ENCODE data around the gene NUBP2.

The NUBP2 gene

DNA sequence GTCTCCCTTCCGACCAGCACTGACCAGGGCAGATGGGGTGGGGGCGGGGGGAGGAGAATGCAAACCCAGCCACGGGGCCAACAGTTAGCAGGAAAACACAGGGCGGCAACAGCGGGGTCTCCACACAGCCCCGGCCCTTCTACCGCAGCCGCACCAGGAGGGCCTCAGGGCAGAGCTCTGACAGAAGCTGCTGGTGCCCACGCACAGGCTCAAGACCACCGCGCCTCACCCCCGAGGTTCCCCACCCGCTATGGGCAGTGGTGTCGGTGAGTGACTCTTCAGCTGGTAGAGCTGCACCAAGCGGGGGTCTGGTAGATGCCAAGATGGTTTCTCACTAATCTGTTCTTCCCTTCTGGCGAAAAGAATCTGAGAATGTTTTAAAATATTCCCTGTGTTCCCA lies 27.8 kb downstream of the NUBP2 start:
- Histone ChIP-seq H3K27me3 (ENCODE audit: insufficient read depth, low read length) (no peaks in the 10 kb centered on the region), H3K4me1 (ENCODE audit: control insufficient read depth in 1 of 2, insufficient read depth in 2 of 2, low read length in 2 of 2) (no peaks in the 10 kb centered on the region), H2BK120ac (ENCODE audit: insufficient read depth, low read length, poor library complexity) (no peak overlapping the region), H3K18ac (ENCODE audit: low read length) (no peak overlapping the region), H3K79me2 (ENCODE audit: control insufficient read depth, insufficient read depth, low read length, poor library complexity) (no peaks in the 10 kb centered on the region), H3K9me3 (ENCODE audit: insufficient read depth, low read depth, low read length) (peaks cover 4% of the 10 kb centered on the region), H3K79me1 (ENCODE audit: low read length) (no peaks in the 10 kb centered on the region), H4K12ac (ENCODE audit: low read depth, low read length) (no peak overlapping the region), H3K36me3 (ENCODE audit: control insufficient read depth in 1 of 2, insufficient read depth in 2 of 2, low read length in 2 of 2) (peaks cover 25 to 31% of the 10 kb centered on the region in 2 experiments), H3K4me3 (ENCODE audit: low read depth, low read length) (no peak overlapping the region), H3K23ac (ENCODE audit: low read length) (no peak overlapping the region), H2AK5ac (ENCODE audit: low read length) (no peak overlapping the region), H2BK12ac (ENCODE audit: low read length) (no peak overlapping the region), H4K8ac (ENCODE audit: low read depth, low read length) (no peak overlapping the region), H3K4ac (ENCODE audit: low read depth, low read length) (no peak overlapping the region), H3K14ac (ENCODE audit: low read length) (no peak overlapping the region), H4K91ac (ENCODE audit: low read depth, low read length) (no peak overlapping the region), H3K27ac (ENCODE audit: low read depth, low read length) (no peak overlapping the region), H2AFZ (ENCODE audit: insufficient read depth, low read length, poor library complexity) (no peak overlapping the region), H2BK5ac (ENCODE audit: low read depth, low read length, poor library complexity) (no peak overlapping the region), H3K4me2 (ENCODE audit: low read length) (no peak overlapping the region), H3K9ac (ENCODE audit: low read length) (no peak overlapping the region)
- no peak for DNase-seq
- WGBS (ENCODE audit: extremely low coverage, insufficient coverage, insufficient read length), result no CpG with 5 or more reads among the region's 16 CpGs

- no peak overlapping the region for H4K8ac ChIP-seq (ENCODE audit: low read depth, low read length)
- H2BK120ac ChIP-seq (ENCODE audit: insufficient read depth, low read length, poor library complexity), result no peak overlapping the region
- H3K4me2 ChIP-seq (ENCODE audit: low read length), result no peak overlapping the region
- no peaks in the 10 kb centered on the region for H3K4me1 ChIP-seq (ENCODE audit: control insufficient read depth in 1 of 2, insufficient read depth in 2 of 2, low read length in 2 of 2)
- H3K27me3 ChIP-seq (ENCODE audit: insufficient read depth, low read length), result no peaks in the 10 kb centered on the region
- no peak overlapping the region for H3K18ac ChIP-seq (ENCODE audit: low read length)
- H3K9me3 ChIP-seq (ENCODE audit: insufficient read depth, low read depth, low read length), result peaks cover 3% of the 10 kb centered on the region
- H3K79me2 ChIP-seq (ENCODE audit: control insufficient read depth, insufficient read depth, low read length, poor library complexity), result no peaks in the 10 kb centered on the region
- H4K12ac ChIP-seq (ENCODE audit: low read depth, low read length), result no peak overlapping the region
- peak overlapping the region; percentile 36 for H3K4me3 ChIP-seq (ENCODE audit: low read depth, low read length)
- H3K27ac ChIP-seq (ENCODE audit: low read depth, low read length), result no peak overlapping the region
- peaks cover 34 to 42% of the 10 kb centered on the region in 2 experiments for H3K36me3 ChIP-seq (ENCODE audit: control insufficient read depth in 1 of 2, insufficient read depth in 2 of 2, low read length in 2 of 2)
- no CpG with 5 or more reads among the region's 17 CpGs for WGBS (ENCODE audit: extremely low coverage, insufficient coverage, insufficient read length)
- H4K91ac ChIP-seq (ENCODE audit: low read depth, low read length), result no peak overlapping the region
- no peak overlapping the region for H3K9ac ChIP-seq (ENCODE audit: low read length)
- no peak overlapping the region for H3K4ac ChIP-seq (ENCODE audit: low read depth, low read length)
- H3K14ac ChIP-seq (ENCODE audit: low read length), result no peak overlapping the region
- no peak overlapping the region for H3K23ac ChIP-seq (ENCODE audit: low read length)
- H2BK12ac ChIP-seq (ENCODE audit: low read length), result no peak overlapping the region
- no peak overlapping the region for H2BK5ac ChIP-seq (ENCODE audit: low read depth, low read length, poor library complexity)
- no peak overlapping the region for H2AFZ ChIP-seq (ENCODE audit: insufficient read depth, low read length, poor library complexity)
- H2AK5ac ChIP-seq (ENCODE audit: low read length), result no peak overlapping the region
- DNase-seq, result peak; percentile 40 to 41
- no peaks in the 10 kb centered on the region for H3K79me1 ChIP-seq (ENCODE audit: low read length)
Measured at GRCh38 chr16:1812732-1813163, 30.0 kb downstream of the NUBP2 start.

GRCh38 chr16:1815461-1815860 lies 32.7 kb downstream of the NUBP2 start:
- Histone ChIP-seq H3K14ac (ENCODE audit: low read length) (no peak overlapping the region), H3K27me3 (ENCODE audit: insufficient read depth, low read length) (no peaks in the 10 kb centered on the region)

DNA sequence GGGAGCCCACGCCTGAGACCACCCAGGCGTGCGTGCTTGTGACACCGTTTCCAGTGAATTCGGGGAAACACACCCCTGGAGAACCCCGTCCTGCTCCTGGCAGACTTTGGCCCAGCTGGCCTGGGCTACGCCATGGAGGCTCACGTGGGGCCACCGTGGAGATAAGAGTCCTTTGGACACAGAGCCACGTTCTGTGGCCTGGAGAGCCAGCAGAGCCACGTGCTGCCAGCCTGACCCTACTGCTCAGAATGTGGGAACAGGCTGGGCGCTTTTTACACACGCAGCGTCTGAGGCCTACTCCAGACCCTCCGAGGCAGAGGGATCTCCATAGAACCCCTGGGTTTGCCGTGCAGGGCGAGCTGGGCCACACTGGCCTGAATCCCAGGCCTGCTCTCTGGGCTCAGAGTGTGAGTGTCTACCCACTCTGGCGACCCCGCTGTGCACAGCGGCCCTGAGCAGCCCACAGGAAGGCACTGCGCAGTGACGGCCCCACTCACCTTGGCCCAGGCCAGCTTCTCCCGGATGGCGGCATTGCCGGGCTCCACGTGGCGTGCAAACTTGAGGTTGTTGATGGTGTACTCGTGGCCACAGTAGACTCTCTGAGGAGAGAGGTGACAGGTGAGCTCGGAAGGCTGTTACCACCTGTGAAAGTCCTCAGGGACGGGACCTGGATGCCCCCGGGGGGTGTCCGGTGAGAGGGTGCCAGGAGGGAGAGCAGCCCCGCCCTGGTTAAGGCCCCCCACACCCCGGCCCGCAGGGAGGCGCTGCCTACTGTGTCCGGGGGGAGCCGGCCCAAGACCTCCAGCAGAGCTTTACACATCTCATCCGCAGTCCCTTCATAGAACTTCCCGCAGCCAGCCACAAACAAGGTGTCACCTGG lies 33.9 kb downstream of the NUBP2 start:
- no peak overlapping the region for H3K9ac ChIP-seq (ENCODE audit: low read length)
- H3K79me1 ChIP-seq (ENCODE audit: low read length), result no peaks in the 10 kb centered on the region
- no CpG with 5 or more reads among the region's 40 CpGs for WGBS (ENCODE audit: extremely low coverage, insufficient coverage, insufficient read length)
- no peaks in the 10 kb centered on the region for H3K27me3 ChIP-seq (ENCODE audit: insufficient read depth, low read length)
- H3K79me2 ChIP-seq (ENCODE audit: control insufficient read depth, insufficient read depth, low read length, poor library complexity), result no peaks in the 10 kb centered on the region
- H3K9me3 ChIP-seq (ENCODE audit: insufficient read depth, low read depth, low read length), result no peaks in the 10 kb centered on the region
- no peak overlapping the region for H3K23ac ChIP-seq (ENCODE audit: low read length)
- DNase-seq, result no peak
- H2BK12ac ChIP-seq (ENCODE audit: low read length), result no peak overlapping the region
- no peak overlapping the region for H4K12ac ChIP-seq (ENCODE audit: low read depth, low read length)
- H2BK120ac ChIP-seq (ENCODE audit: insufficient read depth, low read length, poor library complexity), result no peak overlapping the region
- no peak overlapping the region for H3K18ac ChIP-seq (ENCODE audit: low read length)
- no peak overlapping the region for H3K4me2 ChIP-seq (ENCODE audit: low read length)
- no peak overlapping the region for H2AK5ac ChIP-seq (ENCODE audit: low read length)
- H3K14ac ChIP-seq (ENCODE audit: low read length), result no peak overlapping the region
- H4K91ac ChIP-seq (ENCODE audit: low read depth, low read length), result no peak overlapping the region
- no peak overlapping the region for H3K27ac ChIP-seq (ENCODE audit: low read depth, low read length)
- H3K4me3 ChIP-seq (ENCODE audit: low read depth, low read length), result no peak overlapping the region
- H2BK5ac ChIP-seq (ENCODE audit: low read depth, low read length, poor library complexity), result no peak overlapping the region
- H2AFZ ChIP-seq (ENCODE audit: insufficient read depth, low read length, poor library complexity), result no peak overlapping the region
- no peak overlapping the region for H3K4ac ChIP-seq (ENCODE audit: low read depth, low read length)
- H3K36me3 ChIP-seq (ENCODE audit: control insufficient read depth in 1 of 2, insufficient read depth in 2 of 2, low read length in 2 of 2), result peaks cover 41 to 50% of the 10 kb centered on the region in 2 experiments
- no peaks in the 10 kb centered on the region for H3K4me1 ChIP-seq (ENCODE audit: control insufficient read depth in 1 of 2, insufficient read depth in 2 of 2, low read length in 2 of 2)
- H4K8ac ChIP-seq (ENCODE audit: low read depth, low read length), result no peak overlapping the region

More at GRCh38 chr16:1815461-1815860, 32.7 kb downstream of the NUBP2 start:
- DNase-seq, result peak in 1 of 2 donors; percentile 15
- H3K36me3 ChIP-seq (ENCODE audit: control insufficient read depth in 1 of 2, insufficient read depth in 2 of 2, low read length in 2 of 2), result peaks cover 34 to 45% of the 10 kb centered on the region in 2 experiments
- H2AK5ac ChIP-seq (ENCODE audit: low read length), result no peak overlapping the region
- H2AFZ ChIP-seq (ENCODE audit: insufficient read depth, low read length, poor library complexity), result no peak overlapping the region
- no peak overlapping the region for H3K23ac ChIP-seq (ENCODE audit: low read length)
- no peaks in the 10 kb centered on the region for H3K9me3 ChIP-seq (ENCODE audit: insufficient read depth, low read depth, low read length)
- no peaks in the 10 kb centered on the region for H3K79me2 ChIP-seq (ENCODE audit: control insufficient read depth, insufficient read depth, low read length, poor library complexity)
- H3K4me1 ChIP-seq (ENCODE audit: control insufficient read depth in 1 of 2, insufficient read depth in 2 of 2, low read length in 2 of 2), result no peaks in the 10 kb centered on the region
- WGBS (ENCODE audit: extremely low coverage, insufficient coverage, insufficient read length), result no CpG with 5 or more reads among the region's 11 CpGs
- no peak overlapping the region for H3K27ac ChIP-seq (ENCODE audit: low read depth, low read length)
- no peak overlapping the region for H2BK12ac ChIP-seq (ENCODE audit: low read length)
- no peak overlapping the region for H3K9ac ChIP-seq (ENCODE audit: low read length)
- no peak overlapping the region for H3K18ac ChIP-seq (ENCODE audit: low read length)
- no peak overlapping the region for H3K4me2 ChIP-seq (ENCODE audit: low read length)
- H3K4me3 ChIP-seq (ENCODE audit: low read depth, low read length), result no peak overlapping the region
- no peak overlapping the region for H4K12ac ChIP-seq (ENCODE audit: low read depth, low read length)
- no peak overlapping the region for H4K8ac ChIP-seq (ENCODE audit: low read depth, low read length)
- no peak overlapping the region for H2BK120ac ChIP-seq (ENCODE audit: insufficient read depth, low read length, poor library complexity)
- no peak overlapping the region for H4K91ac ChIP-seq (ENCODE audit: low read depth, low read length)
- no peak overlapping the region for H2BK5ac ChIP-seq (ENCODE audit: low read depth, low read length, poor library complexity)
- H3K79me1 ChIP-seq (ENCODE audit: low read length), result no peaks in the 10 kb centered on the region
- H3K4ac ChIP-seq (ENCODE audit: low read depth, low read length), result no peak overlapping the region

Data from trophoblast cell (in vitro differentiated cells and primary cell).